ENCODE measurements around the gene ZNF784. TPM values are rescaled to one million over a fixed set of nuclear protein-coding genes. Genes with fewer than 3 reads are reported as not detected.

Gene ZNF784
- total and polyA plus RNA-seq, 2 of the 4 experiments (the other 2 are of a cell fraction): 2.5 to 3.7 TPM

DNA sequence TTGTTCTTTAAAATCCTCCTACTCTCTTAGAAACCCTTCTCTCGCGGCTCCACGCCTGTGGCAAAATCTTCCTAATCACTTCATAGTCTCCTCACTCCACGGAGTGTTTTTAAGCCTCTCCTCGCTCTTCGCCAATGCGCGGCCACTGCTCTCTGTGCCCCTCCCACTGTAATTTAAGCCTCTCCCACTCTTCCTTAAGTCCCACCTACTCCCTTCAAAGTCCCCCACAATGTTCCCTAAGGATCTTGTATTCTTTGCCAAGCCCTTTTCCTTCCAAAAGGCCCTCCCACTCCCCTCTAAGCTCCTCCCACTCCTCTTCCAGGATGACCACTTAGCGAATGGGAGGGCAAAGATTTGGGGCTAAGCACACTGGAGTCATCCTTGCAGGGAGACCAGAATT, 26.3 kb downstream of the ZNF784 start:
- no peaks in the 10 kb centered on the region for H4K20me1 ChIP-seq (ENCODE audit: insufficient read depth, low read length)
- H2BK15ac ChIP-seq (ENCODE audit: low read depth, low read length): no peak overlapping the region
- H3K27me3 ChIP-seq (ENCODE audit: control insufficient read depth, insufficient read depth, low read length): no peaks in the 10 kb centered on the region
- no peak overlapping the region for H3K27ac ChIP-seq (ENCODE audit: insufficient read depth, low read length)
- no peak overlapping the region for H2AK5ac ChIP-seq (ENCODE audit: low read depth, low read length)
- no peak overlapping the region for H4K5ac ChIP-seq (ENCODE audit: low read depth, low read length)
- no peak overlapping the region for H2BK5ac ChIP-seq (ENCODE audit: low read depth, low read length, poor library complexity, severe bottlenecking)
- no peak overlapping the region; a peak in 1 of 4 replicates for H4K8ac ChIP-seq (ENCODE audit: low read depth in 2 of 2, low read length in 2 of 2)
- no peak overlapping the region for H3K9ac ChIP-seq (ENCODE audit: low read depth, low read length)
- H3K4me2 ChIP-seq (ENCODE audit: low read depth, low read length): no peak overlapping the region
- 90% methylated on average over 8 of the region's 9 CpGs; no CpG with 5 or more reads in 1 of the 2 experiments for WGBS, 2 experiments (ENCODE audit: extremely low coverage in 2 of 2, insufficient read length in 1 of 2)
- DNase-seq (no peak), ATAC-seq (ENCODE audit: low read depth) (no peak)
- ChIA-PET CTCF (no interaction called here), POLR2A (ENCODE audit: unreplicated experiment) (no interaction called here)
- no peak overlapping the region for H3K18ac ChIP-seq (ENCODE audit: low read depth, low read length)
- no TSS peak for BruUV-seq (replicated peaks)
- no peak overlapping the region for H3K23ac ChIP-seq (ENCODE audit: low read depth, low read length)
- no peak overlapping the region for H2BK20ac ChIP-seq (ENCODE audit: low read depth, low read length)
- in situ Hi-C loops (cut with MboI; ENCODE audit: low sequenced_read_pairs): no loop called here
- no peaks in the 10 kb centered on the region for H3K9me3 ChIP-seq (ENCODE audit: control insufficient read depth, insufficient read depth, low read length)
- H3K36me3 ChIP-seq (ENCODE audit: control insufficient read depth, insufficient read depth, low read length): peaks cover 28% of the 10 kb centered on the region
- H3K56ac ChIP-seq (ENCODE audit: extremely low read depth, insufficient read depth, low read length): no peak overlapping the region
- dilution Hi-C loops (cut with HindIII; ENCODE audit: low sequenced_read_pairs, unreplicated experiment): no loop called here
- H3K9me1 ChIP-seq (ENCODE audit: insufficient read depth, low read length): peaks cover 13% of the 10 kb centered on the region
- intact Hi-C loops (cut with micrococcal nuclease): no loop called here
- no peak overlapping the region for H3K4me3 ChIP-seq (ENCODE audit: insufficient read depth, low read depth, low read length)
- no peak overlapping the region for H3K14ac ChIP-seq (replicated peaks; ENCODE audit: low read depth, low read length)
- no peak for TF ChIP-seq MAZ (IDR thresholded peaks at IDR 0.05; ENCODE audit: borderline replicate concordance, low read depth, low read length)
- H2BK120ac ChIP-seq (ENCODE audit: low read depth, low read length): no peak overlapping the region
- H2AFZ ChIP-seq (replicated peaks; ENCODE audit: low read length, poor library complexity): no peak overlapping the region
- peaks cover 4% of the 10 kb centered on the region; the same call in 1 of the 2 replicates for H3K4me1 ChIP-seq (ENCODE audit: control insufficient read depth, insufficient read depth, low read length)
- H2AK9ac ChIP-seq (replicated peaks; ENCODE audit: low read depth, low read length, poor library complexity): no peak overlapping the region
- no peak overlapping the region for H4K91ac ChIP-seq (ENCODE audit: insufficient read depth, low read depth, low read length)
- H3K79me1 ChIP-seq (ENCODE audit: low read depth in 1 of 2, low read length in 2 of 2): peaks cover 16 to 36% of the 10 kb centered on the region in 2 experiments
- H3K4ac ChIP-seq (ENCODE audit: low read depth, low read length): no peak overlapping the region

Measured in IMR-90 (cell line).